ENCODE data around the gene LHFPL3. TPM values are rescaled to one million over a fixed set of nuclear protein-coding genes. Genes with fewer than 3 reads are reported as not detected.

Gene LHFPL3
- total RNA-seq, 2 donors from 2014 or later = not detected

GRCh38 chr7:104795086-104795485 is 466.7 kb downstream of the LHFPL3 start:
- no peaks in the 10 kb centered on the region for H3K27me3 ChIP-seq (replicated peaks; ENCODE audit: insufficient read depth)
- no peaks in the 10 kb centered on the region for H3K9me3 ChIP-seq
- no peaks in the 10 kb centered on the region for H3K36me3 ChIP-seq
- no peak for TF ChIP-seq CTCF (IDR thresholded peaks at IDR 0.05)
- no peak overlapping the region for H3K27ac ChIP-seq
- ATAC-seq (ENCODE audit: insufficient number of reproducible peaks, low FRiP score, low read depth) = no peak
- H3K4me1 ChIP-seq (ENCODE audit: control insufficient read depth in 1 of 2, low read depth in 2 of 2) = no peaks in the 10 kb centered on the region
- no peak for DNase-seq (ENCODE audit: low spot score)
- H3K4me3 ChIP-seq = no peak overlapping the region

DNA sequence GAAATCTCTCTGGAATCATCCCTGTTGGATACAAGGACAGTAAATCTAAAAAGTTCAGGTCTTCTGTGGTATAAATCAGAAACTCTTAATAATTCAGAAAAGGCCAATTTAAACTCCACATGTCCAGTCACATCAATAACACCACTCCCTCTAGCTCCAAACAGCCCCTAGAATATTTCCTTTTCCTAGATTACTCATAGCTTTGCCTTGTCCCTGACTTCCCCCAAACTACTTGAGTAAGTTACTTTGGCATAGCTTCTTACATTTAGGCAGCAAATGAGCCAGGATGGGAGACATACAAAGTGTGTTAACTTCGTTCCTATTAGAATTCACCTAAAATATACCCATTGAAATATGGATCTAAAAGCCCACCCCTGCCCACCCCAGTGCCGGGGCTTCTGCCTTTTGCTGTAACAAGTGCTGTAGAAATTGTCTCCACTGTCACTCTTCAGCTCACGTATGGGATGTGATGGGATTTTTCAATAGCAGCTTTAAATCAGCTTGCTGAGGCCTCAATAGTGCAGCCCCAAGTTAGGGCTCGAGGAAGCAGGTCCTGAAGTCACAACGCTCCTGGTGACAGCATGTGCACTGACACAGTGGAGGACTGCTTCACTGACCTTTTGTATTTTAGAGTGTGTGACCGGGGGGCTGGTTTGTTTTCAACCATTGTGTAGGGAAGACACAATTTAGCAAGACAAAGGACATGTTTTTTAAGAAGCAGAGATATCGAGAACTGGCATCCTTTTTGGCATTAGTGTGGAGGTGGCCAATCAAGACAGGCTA is 467.4 kb downstream of the LHFPL3 start:
- H3K4me1 ChIP-seq (ENCODE audit: control insufficient read depth in 1 of 2, low read depth in 2 of 2) = no peaks in the 10 kb centered on the region
- H3K27me3 ChIP-seq (replicated peaks; ENCODE audit: insufficient read depth) = no peaks in the 10 kb centered on the region
- TF ChIP-seq CTCF (IDR thresholded peaks at IDR 0.05) = no peak
- ATAC-seq (ENCODE audit: insufficient number of reproducible peaks, low FRiP score, low read depth) (no peak), DNase-seq (ENCODE audit: low spot score) (no peak)
- H3K27ac ChIP-seq = no peak overlapping the region
- no peaks in the 10 kb centered on the region for H3K9me3 ChIP-seq
- no peaks in the 10 kb centered on the region for H3K36me3 ChIP-seq
- no peak overlapping the region for H3K4me3 ChIP-seq

DNA sequence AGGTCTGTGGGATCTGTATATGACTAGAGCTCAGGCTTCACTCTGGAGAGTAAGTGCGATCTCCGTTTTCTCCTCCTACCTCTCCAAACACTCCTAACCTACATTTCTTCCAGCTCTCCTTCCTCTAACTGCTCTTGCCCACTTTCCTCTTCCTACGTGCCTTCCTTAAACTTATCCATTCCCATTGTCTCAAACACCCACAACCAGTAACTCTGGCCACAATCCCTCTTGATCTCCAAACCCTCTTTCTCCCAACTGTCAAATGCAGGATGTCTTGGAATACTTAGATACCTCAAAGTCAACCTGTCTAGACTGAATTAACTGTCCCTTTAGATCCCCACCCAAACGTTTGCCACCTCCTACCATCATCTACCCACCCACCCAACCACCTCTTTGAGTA is 471.9 kb downstream of the LHFPL3 start:
- TF ChIP-seq CTCF (IDR thresholded peaks at IDR 0.05) = no peak
- no peak for DNase-seq (ENCODE audit: low spot score)
- Histone ChIP-seq H3K9me3 (no peaks in the 10 kb centered on the region), H3K36me3 (no peaks in the 10 kb centered on the region), H3K4me3 (no peak overlapping the region), H3K4me1 (ENCODE audit: control insufficient read depth in 1 of 2, low read depth in 2 of 2) (no peaks in the 10 kb centered on the region), H3K27me3 (replicated peaks; ENCODE audit: insufficient read depth) (no peaks in the 10 kb centered on the region), H3K27ac (no peak overlapping the region)
- no peak for ATAC-seq (ENCODE audit: insufficient number of reproducible peaks, low FRiP score, low read depth)

- Histone ChIP-seq H3K27ac (no peak overlapping the region), H3K27me3 (replicated peaks; ENCODE audit: insufficient read depth) (no peaks in the 10 kb centered on the region), H3K36me3 (no peaks in the 10 kb centered on the region), H3K4me1 (ENCODE audit: control insufficient read depth in 1 of 2, low read depth in 2 of 2) (no peaks in the 10 kb centered on the region), H3K4me3 (no peak overlapping the region), H3K9me3 (no peaks in the 10 kb centered on the region)
- TF ChIP-seq CTCF (IDR thresholded peaks at IDR 0.05) = no peak
- no peak for ATAC-seq (ENCODE audit: insufficient number of reproducible peaks, low FRiP score, low read depth)
- no peak for DNase-seq (ENCODE audit: low spot score)
These were observed 472.6 kb downstream of the LHFPL3 start for GRCh38 chr7:104801022-104801421.

DNA sequence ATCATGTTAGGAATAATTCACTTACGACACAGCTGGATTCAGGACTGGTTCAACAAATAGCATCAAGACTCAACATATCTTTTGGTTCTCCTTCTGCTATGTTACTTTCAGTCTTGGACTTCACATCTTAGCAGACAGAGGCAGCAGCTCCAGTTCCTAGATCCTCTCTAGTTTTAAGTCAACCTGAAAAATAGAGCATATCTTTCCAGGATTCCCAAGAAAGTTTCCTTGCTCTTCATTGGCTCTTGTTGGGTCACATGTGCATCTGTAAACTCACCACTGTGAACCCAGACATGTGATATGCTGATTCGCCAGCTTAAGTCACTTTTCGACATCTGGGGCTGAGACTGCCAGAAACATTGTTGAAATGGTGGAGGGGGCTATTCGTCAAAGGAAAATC is 475.5 kb downstream of the LHFPL3 start:
- Histone ChIP-seq H3K27ac (no peak overlapping the region), H3K36me3 (no peaks in the 10 kb centered on the region), H3K4me1 (ENCODE audit: control insufficient read depth in 1 of 2, low read depth in 2 of 2) (no peaks in the 10 kb centered on the region), H3K27me3 (replicated peaks; ENCODE audit: insufficient read depth) (no peaks in the 10 kb centered on the region), H3K9me3 (no peaks in the 10 kb centered on the region), H3K4me3 (no peak overlapping the region)
- TF ChIP-seq CTCF (IDR thresholded peaks at IDR 0.05) = no peak
- no peak for DNase-seq (ENCODE audit: low spot score)
- no peak for ATAC-seq (ENCODE audit: insufficient number of reproducible peaks, low FRiP score, low read depth)
